ENCODE results near the gene PCNA. TPM values are rescaled to one million over a fixed set of nuclear protein-coding genes. Genes with fewer than 3 reads are reported as not detected.
A peak's percentile ranks its signal among the peaks of the same experiment; 100 is the strongest.

The PCNA gene
- total and polyA plus RNA-seq, 10 donors: 39.6 to 106 (median 52.0) TPM

GRCh38 chr20:5096463-5096862, 23.3 kb downstream of the PCNA start:
- Histone ChIP-seq H3K27me3 (replicated peaks in 1 of 7) (no peaks in the 10 kb centered on the region), H3K9me3 (no peaks in the 10 kb centered on the region), H3K36me3 (peaks cover 0 to 65% (median 29%) of the 10 kb centered on the region in 6 donors), H3K4me3 (no peak overlapping the region), H3K4me1 (peaks cover 0 to 33% (median 11%) of the 10 kb centered on the region in 6 donors), H3K27ac (no peak overlapping the region)
- DNase-seq: peak; percentile 32
- WGBS, 5 donors: 90 to 98% (median 94%) methylated on average over 2 of the region's 2 CpGs
- intact Hi-C loops (cut with DNase I; ENCODE audit: low total_unique reads): loop anchor here (5.0 kb wide), 1 partner anchor 139 kb away; no protein-coding TSS in a partner anchor
- TF ChIP-seq POLR2A (IDR thresholded peaks at IDR 0.05) (no peak), POLR2AphosphoS5 (IDR thresholded peaks at IDR 0.05) (peak in 1 of 3 donors; percentile 5)
- TF ChIP-seq, protein P1, sequence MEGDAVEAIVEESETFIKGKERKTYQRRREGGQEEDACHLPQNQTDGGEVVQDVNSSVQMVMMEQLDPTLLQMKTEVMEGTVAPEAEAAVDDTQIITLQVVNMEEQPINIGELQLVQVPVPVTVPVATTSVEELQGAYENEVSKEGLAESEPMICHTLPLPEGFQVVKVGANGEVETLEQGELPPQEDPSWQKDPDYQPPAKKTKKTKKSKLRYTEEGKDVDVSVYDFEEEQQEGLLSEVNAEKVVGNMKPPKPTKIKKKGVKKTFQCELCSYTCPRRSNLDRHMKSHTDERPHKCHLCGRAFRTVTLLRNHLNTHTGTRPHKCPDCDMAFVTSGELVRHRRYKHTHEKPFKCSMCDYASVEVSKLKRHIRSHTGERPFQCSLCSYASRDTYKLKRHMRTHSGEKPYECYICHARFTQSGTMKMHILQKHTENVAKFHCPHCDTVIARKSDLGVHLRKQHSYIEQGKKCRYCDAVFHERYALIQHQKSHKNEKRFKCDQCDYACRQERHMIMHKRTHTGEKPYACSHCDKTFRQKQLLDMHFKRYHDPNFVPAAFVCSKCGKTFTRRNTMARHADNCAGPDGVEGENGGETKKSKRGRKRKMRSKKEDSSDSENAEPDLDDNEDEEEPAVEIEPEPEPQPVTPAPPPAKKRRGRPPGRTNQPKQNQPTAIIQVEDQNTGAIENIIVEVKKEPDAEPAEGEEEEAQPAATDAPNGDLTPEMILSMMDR (IDR thresholded peaks at IDR 0.05 in 8 of 11, conservative IDR thresholded peaks at IDR 0.05 in 3 of 11): no peak

- peaks cover 0 to 33% (median 9%) of the 10 kb centered on the region in 6 donors for H3K4me1 ChIP-seq
- 92 to 98% (median 95%) methylated on average over 3 of the region's 3 CpGs for WGBS, 5 donors
- H3K9me3 ChIP-seq: no peaks in the 10 kb centered on the region
- intact Hi-C loops (cut with DNase I; ENCODE audit: low total_unique reads): loop anchor here (5.0 kb wide), 1 partner anchor 139 kb away; no protein-coding TSS in a partner anchor
- TF ChIP-seq POLR2AphosphoS5 (IDR thresholded peaks at IDR 0.05): peak in 2 of 3 donors; percentile 5 to 23
- TF ChIP-seq, protein P1 (IDR thresholded peaks at IDR 0.05 in 8 of 11, conservative IDR thresholded peaks at IDR 0.05 in 3 of 11): no peak
- H3K4me3 ChIP-seq: no peak overlapping the region
- DNase-seq: peak; percentile 76
- no peaks in the 10 kb centered on the region for H3K27me3 ChIP-seq (replicated peaks in 1 of 7)
- H3K27ac ChIP-seq: no peak overlapping the region
- H3K36me3 ChIP-seq: peaks cover 0 to 60% (median 25%) of the 10 kb centered on the region in 6 donors
Observed at GRCh38 chr20:5095931-5096330, 23.8 kb downstream of the PCNA start.

DNA sequence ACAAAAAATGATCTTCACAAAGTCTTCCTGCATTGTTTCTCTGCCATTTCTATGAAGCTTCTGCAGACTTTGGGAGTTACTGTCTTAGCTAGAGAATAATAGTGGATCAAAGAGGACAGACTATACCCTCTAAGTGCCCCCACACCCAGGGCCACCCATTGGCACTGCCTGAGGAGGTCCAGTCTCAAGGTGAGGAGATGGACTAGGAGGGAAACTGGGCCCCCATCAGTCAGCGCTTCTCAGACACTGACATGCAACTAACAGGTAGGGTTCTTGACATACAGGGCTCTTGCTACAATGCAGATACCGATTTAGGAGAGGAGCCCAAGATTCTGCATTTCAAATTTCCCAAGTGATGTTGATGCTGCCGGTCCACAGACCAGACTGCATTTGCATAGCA, 24.3 kb downstream of the PCNA start:
- no peak for TF ChIP-seq POLR2A (IDR thresholded peaks at IDR 0.05)
- TF ChIP-seq, protein P1 (IDR thresholded peaks at IDR 0.05 in 8 of 11, conservative IDR thresholded peaks at IDR 0.05 in 3 of 11): no peak
- no peak for TF ChIP-seq POLR2AphosphoS5 (IDR thresholded peaks at IDR 0.05)

GRCh38 chr20:5092765-5093339, 26.9 kb downstream of the PCNA start:
- Histone ChIP-seq H3K27me3 (replicated peaks in 1 of 7) (no peaks in the 10 kb centered on the region), H3K36me3 (peaks cover 0 to 32% (median 10%) of the 10 kb centered on the region in 6 donors), H3K27ac (no peak overlapping the region), H3K4me3 (no peak overlapping the region), H3K4me1 (peaks cover 0 to 47% (median 21%) of the 10 kb centered on the region in 6 donors), H3K9me3 (no peaks in the 10 kb centered on the region)
- intact Hi-C loops (cut with DNase I; ENCODE audit: low total_unique reads): no loop called here
- TF ChIP-seq POLR2A (IDR thresholded peaks at IDR 0.05) (no peak), POLR2AphosphoS5 (IDR thresholded peaks at IDR 0.05) (no peak)
- TF ChIP-seq, protein P1 (IDR thresholded peaks at IDR 0.05 in 8 of 11, conservative IDR thresholded peaks at IDR 0.05 in 3 of 11): no peak
- WGBS, 5 donors: 55 to 90% (median 77%) methylated on average over 4 of the region's 4 CpGs
- DNase-seq: no peak

More for the DNA sequence above, 24.3 kb downstream of the PCNA start:
- H3K4me1 ChIP-seq: peaks cover 0 to 33% (median 9%) of the 10 kb centered on the region in 6 donors
- H3K36me3 ChIP-seq: peaks cover 0 to 58% (median 24%) of the 10 kb centered on the region in 6 donors
- no peaks in the 10 kb centered on the region for H3K27me3 ChIP-seq (replicated peaks in 1 of 7)
- 91 to 96% (median 94%) methylated on average over 3 of the region's 3 CpGs for WGBS, 5 donors
- DNase-seq: no peak
- H3K4me3 ChIP-seq: no peak overlapping the region
- intact Hi-C loops (cut with DNase I; ENCODE audit: low total_unique reads): loop anchor here (5.0 kb wide), 1 partner anchor 138 kb away; no protein-coding TSS in a partner anchor
- H3K9me3 ChIP-seq: no peaks in the 10 kb centered on the region
- no peak overlapping the region for H3K27ac ChIP-seq
